Astrocyte of the cerebellum (primary cell): Measurements from ENCODE around the gene THSD7B.
A peak's percentile ranks its signal among the peaks of the same experiment; 100 is the strongest.

ENCODE experiments used
- DNase-seq: peaks from one replicate; pipeline ENCODE4 v3.0.0-alpha.2; 2011; ENCODE audit warnings: low read depth
- H3K4me3 ChIP-seq: 2 replicates; pipeline ENCODE4 v1.5.1; 2011; ENCODE audit warnings: mild to moderate bottlenecking, low read depth, low read length, moderate library complexity
- in situ Hi-C: cut with HindIII; loops from 2 replicates; pipeline ENCODE4 v1.10.0; 2017; ENCODE audit warnings: low sequenced_read_pairs
- TF ChIP-seq, protein P1 (sequence below): IDR thresholded peaks from 2 replicates; pipeline ENCODE4 v1.5.1; 2012; ENCODE audit warnings: low read length, low read depth, moderate library complexity, mild to moderate bottlenecking; ENCODE audit errors: missing control alignments

Gene THSD7B

DNA sequence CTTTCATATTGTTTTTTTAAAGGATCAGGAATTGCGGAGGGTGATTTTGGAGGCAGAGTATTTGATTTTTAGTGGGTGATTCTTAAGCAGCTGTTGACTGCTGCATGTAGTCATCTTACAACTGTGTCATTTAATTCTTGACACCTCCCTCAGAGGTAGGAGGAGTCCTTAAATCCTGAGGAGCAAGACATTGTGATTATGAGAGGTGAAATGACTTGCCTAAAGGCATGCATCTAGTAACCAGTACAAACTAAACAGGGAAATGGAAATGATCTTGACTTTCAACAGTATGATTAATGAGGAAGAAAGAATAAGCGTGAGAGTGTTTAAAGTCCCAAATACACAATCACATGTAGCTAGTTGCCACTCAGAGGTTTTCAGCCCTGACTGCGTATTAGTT is 440.7 kb downstream of the THSD7B start:
- H3K4me3 ChIP-seq = no peak overlapping the region
- in situ Hi-C loops = no loop called here
- no peak for DNase-seq
- TF ChIP-seq, protein P1, sequence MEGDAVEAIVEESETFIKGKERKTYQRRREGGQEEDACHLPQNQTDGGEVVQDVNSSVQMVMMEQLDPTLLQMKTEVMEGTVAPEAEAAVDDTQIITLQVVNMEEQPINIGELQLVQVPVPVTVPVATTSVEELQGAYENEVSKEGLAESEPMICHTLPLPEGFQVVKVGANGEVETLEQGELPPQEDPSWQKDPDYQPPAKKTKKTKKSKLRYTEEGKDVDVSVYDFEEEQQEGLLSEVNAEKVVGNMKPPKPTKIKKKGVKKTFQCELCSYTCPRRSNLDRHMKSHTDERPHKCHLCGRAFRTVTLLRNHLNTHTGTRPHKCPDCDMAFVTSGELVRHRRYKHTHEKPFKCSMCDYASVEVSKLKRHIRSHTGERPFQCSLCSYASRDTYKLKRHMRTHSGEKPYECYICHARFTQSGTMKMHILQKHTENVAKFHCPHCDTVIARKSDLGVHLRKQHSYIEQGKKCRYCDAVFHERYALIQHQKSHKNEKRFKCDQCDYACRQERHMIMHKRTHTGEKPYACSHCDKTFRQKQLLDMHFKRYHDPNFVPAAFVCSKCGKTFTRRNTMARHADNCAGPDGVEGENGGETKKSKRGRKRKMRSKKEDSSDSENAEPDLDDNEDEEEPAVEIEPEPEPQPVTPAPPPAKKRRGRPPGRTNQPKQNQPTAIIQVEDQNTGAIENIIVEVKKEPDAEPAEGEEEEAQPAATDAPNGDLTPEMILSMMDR = no peak

GRCh38 chr2:137207030-137207429 is 441.7 kb downstream of the THSD7B start:
- no peak for DNase-seq
- TF ChIP-seq, protein P1 = no peak
- H3K4me3 ChIP-seq = no peak overlapping the region
- in situ Hi-C loops = no loop called here

GRCh38 chr2:137208431-137208891 is 443.1 kb downstream of the THSD7B start:
- no peak overlapping the region for H3K4me3 ChIP-seq
- TF ChIP-seq, protein P1 = no peak
- DNase-seq = no peak
- in situ Hi-C loops = no loop called here

GRCh38 chr2:137210039-137210438 is 444.7 kb downstream of the THSD7B start:
- DNase-seq = no peak
- H3K4me3 ChIP-seq = no peak overlapping the region
- in situ Hi-C loops = no loop called here
- TF ChIP-seq, protein P1 = no peak

DNA sequence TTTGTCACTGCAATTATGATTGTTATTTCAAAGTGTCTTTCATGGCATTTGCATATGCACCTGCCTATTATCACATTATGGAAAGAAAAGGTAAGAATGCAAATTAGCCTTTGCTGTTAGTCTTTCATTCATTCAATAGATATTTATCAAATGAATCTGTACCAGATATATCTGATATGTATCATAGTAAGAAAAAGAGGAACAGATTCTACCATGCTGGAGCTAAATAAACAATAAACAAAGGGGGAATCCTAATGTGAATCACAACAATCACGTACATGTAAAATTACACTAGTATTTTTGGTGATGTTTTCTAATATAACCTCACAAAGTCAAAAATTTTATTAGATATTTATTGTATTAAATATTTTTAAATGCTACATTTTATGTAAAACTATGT is 446.4 kb downstream of the THSD7B start:
- TF ChIP-seq, protein P1 = no peak
- no peak overlapping the region for H3K4me3 ChIP-seq
- DNase-seq = no peak
- in situ Hi-C loops = no loop called here

DNA sequence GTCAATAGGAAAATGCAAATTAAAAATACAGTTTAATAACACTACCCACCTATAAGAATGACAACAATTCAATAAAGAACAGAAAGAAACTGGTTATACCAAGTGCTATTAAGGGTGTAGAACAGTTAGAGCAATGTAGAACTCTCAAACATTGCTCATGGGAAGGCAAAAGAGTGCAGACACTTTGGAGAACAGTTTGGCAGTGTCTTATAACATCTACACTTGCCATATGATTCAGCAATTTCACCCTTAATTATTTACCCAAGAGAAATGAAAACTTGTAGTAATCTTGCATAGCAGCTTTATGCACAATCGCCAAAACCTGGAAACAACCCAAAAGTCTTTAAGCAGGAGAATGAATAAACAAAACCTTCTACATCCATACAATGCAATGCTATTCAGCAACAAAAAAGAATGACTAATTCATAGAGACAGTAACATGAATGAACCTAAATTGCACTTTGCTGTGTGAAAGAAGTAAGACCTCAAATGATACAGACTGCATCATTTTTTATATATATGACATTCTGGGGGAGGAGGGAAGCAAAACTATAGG is 455.2 kb downstream of the THSD7B start:
- peak; percentile 57 for DNase-seq
- in situ Hi-C loops = no loop called here
- H3K4me3 ChIP-seq = no peak overlapping the region
- TF ChIP-seq, protein P1 = no peak
